ENCODE results near the gene CILP. TPM values are rescaled to one million over a fixed set of nuclear protein-coding genes. Genes with fewer than 3 reads are reported as not detected.

Gene CILP
- total RNA-seq, 1 experiment from 2014 or later, result not detected

- DNase-seq (ENCODE audit: low spot score), result no peak
- Mint-ChIP-seq H3K27me3 (ENCODE audit: low read depth) (no peaks in the 10 kb centered on the region), H3K27ac (no peak overlapping the region), H3K4me1 (no peaks in the 10 kb centered on the region), H3K36me3 (peaks cover 50% of the 10 kb centered on the region), H3K4me3 (no peak overlapping the region), H3K9me3 (no peaks in the 10 kb centered on the region)
- no peak for TF ChIP-seq TEAD1 (CRISPR knock-in tag; IDR thresholded peaks at IDR 0.05)
- no peak for TF ChIP-seq ZNF219 (CRISPR knock-in tag; IDR thresholded peaks at IDR 0.05; ENCODE audit: borderline replicate concordance)
- no peak for TF ChIP-seq IRF1 (CRISPR knock-in tag; IDR thresholded peaks at IDR 0.05)
- TF ChIP-seq GABPB1 (CRISPR knock-in tag; IDR thresholded peaks at IDR 0.05), result no peak
- no peak for TF ChIP-seq JAZF1 (CRISPR knock-in tag; IDR thresholded peaks at IDR 0.05)
- no peak for TF ChIP-seq ZNF512 (CRISPR knock-in tag; IDR thresholded peaks at IDR 0.05; ENCODE audit: borderline replicate concordance)
- no peak for TF ChIP-seq ZNF532 (CRISPR knock-in tag; IDR thresholded peaks at IDR 0.05; ENCODE audit: borderline replicate concordance)
- no peak for TF ChIP-seq CBFB (CRISPR knock-in tag; IDR thresholded peaks at IDR 0.05; ENCODE audit: low read depth)
- no peak for TF ChIP-seq SOX15 (CRISPR knock-in tag; IDR thresholded peaks at IDR 0.05)
- TF ChIP-seq ESRRA (CRISPR knock-in tag; IDR thresholded peaks at IDR 0.05; ENCODE audit: borderline replicate concordance), result no peak
- TF ChIP-seq MLX (CRISPR knock-in tag; IDR thresholded peaks at IDR 0.05), result no peak
- no peak for TF ChIP-seq ZNF423 (CRISPR knock-in tag; IDR thresholded peaks at IDR 0.05)
- TF ChIP-seq HMGXB4 (CRISPR knock-in tag; IDR thresholded peaks at IDR 0.05), result no peak
- no peak for TF ChIP-seq TP53 (CRISPR knock-in tag; IDR thresholded peaks at IDR 0.05)
- TF ChIP-seq IRF2 (CRISPR knock-in tag; IDR thresholded peaks at IDR 0.05; ENCODE audit: borderline replicate concordance, low read depth), result no peak
- TF ChIP-seq ZNF281 (CRISPR knock-in tag; IDR thresholded peaks at IDR 0.05), result no peak
- no peak for TF ChIP-seq E2F1 (CRISPR knock-in tag; IDR thresholded peaks at IDR 0.05)
- POLR2A ChIA-PET, result no interaction called here
- CTCF ChIA-PET, result no interaction called here
- ATAC-seq, result no peak
Measured at GRCh38 chr15:65154720-65155119, 56.6 kb downstream of the CILP start.

All from WTC11 (cell line).